Osteocyte (in vitro differentiated cells): ENCODE results near the gene ENOX1. TPM values are rescaled to one million over a fixed set of nuclear protein-coding genes. Genes with fewer than 3 reads are reported as not detected.

ENCODE experiments used
- DNase-seq: peaks from one replicate; pipeline ENCODE4 v3.0.0; 2021; ENCODE audit warnings: mixed read lengths; ENCODE audit not compliant: unreplicated experiment; ENCODE audit errors: extremely low spot score
- H3K27ac Mint-ChIP-seq: one replicate; pipeline ENCODE4 v1.8.0; 2021; ENCODE audit warnings: mild to moderate bottlenecking, mixed read lengths; ENCODE audit not compliant: unreplicated experiment
- H3K27me3 Mint-ChIP-seq: one replicate; pipeline ENCODE4 v1.8.0; 2021; ENCODE audit warnings: mixed read lengths; ENCODE audit not compliant: unreplicated experiment
- H3K36me3 Mint-ChIP-seq: one replicate; pipeline ENCODE4 v1.8.0; 2021; ENCODE audit warnings: mixed read lengths; ENCODE audit not compliant: unreplicated experiment
- H3K4me1 Mint-ChIP-seq: one replicate; pipeline ENCODE4 v1.8.0; 2021; ENCODE audit warnings: mixed read lengths; ENCODE audit not compliant: unreplicated experiment
- H3K4me3 Mint-ChIP-seq: one replicate; pipeline ENCODE4 v1.8.0; 2021; ENCODE audit warnings: mild to moderate bottlenecking, moderate library complexity, mixed read lengths; ENCODE audit not compliant: unreplicated experiment
- H3K9me3 Mint-ChIP-seq: one replicate; pipeline ENCODE4 v1.8.0; 2021; ENCODE audit warnings: mixed read lengths; ENCODE audit not compliant: unreplicated experiment
- total RNA-seq: library from RNA; stranded (reverse); gene quantifications from 2 replicates; pipeline ENCODE4 v1.2.1, GENCODE V29; 2021
- TF ChIP-seq, protein P1 (sequence below): fragments of 200-600 bp; sonication (generic); IDR thresholded peaks from 2 replicates; pipeline ENCODE4 v1.5.0; 2021; ENCODE audit warnings: antibody characterized with exemption, mild to moderate bottlenecking, moderate library complexity

The ENOX1 gene
- total RNA-seq, 1 donor from 2014 or later = 5.9 TPM

DNA sequence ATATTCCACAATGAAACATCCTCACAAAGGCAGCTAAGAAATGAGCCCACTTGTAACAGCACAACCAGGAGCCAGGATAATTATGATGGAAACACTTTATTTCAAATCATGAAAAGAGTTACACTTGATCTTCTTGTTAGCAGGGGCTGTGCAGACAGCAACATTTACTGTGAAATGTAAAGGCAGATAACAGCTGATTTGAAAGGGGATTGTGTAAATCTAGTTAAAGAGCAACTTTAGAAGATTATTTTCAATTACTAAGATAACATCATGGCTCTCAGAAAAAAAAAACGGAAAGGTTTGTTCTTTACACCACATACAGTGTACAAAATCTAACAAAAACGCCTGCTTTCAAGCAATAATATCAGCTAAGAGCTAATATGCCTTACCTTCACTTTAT, 22.4 kb downstream of the ENOX1 start:
- no peaks in the 10 kb centered on the region for H3K36me3 Mint-ChIP-seq
- no peaks in the 10 kb centered on the region for H3K9me3 Mint-ChIP-seq
- H3K4me3 Mint-ChIP-seq = no peak overlapping the region
- TF ChIP-seq, protein P1, sequence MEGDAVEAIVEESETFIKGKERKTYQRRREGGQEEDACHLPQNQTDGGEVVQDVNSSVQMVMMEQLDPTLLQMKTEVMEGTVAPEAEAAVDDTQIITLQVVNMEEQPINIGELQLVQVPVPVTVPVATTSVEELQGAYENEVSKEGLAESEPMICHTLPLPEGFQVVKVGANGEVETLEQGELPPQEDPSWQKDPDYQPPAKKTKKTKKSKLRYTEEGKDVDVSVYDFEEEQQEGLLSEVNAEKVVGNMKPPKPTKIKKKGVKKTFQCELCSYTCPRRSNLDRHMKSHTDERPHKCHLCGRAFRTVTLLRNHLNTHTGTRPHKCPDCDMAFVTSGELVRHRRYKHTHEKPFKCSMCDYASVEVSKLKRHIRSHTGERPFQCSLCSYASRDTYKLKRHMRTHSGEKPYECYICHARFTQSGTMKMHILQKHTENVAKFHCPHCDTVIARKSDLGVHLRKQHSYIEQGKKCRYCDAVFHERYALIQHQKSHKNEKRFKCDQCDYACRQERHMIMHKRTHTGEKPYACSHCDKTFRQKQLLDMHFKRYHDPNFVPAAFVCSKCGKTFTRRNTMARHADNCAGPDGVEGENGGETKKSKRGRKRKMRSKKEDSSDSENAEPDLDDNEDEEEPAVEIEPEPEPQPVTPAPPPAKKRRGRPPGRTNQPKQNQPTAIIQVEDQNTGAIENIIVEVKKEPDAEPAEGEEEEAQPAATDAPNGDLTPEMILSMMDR = no peak
- no peaks in the 10 kb centered on the region for H3K27me3 Mint-ChIP-seq
- no peak for DNase-seq
- peaks cover 11% of the 10 kb centered on the region for H3K4me1 Mint-ChIP-seq
- no peak overlapping the region for H3K27ac Mint-ChIP-seq

DNA sequence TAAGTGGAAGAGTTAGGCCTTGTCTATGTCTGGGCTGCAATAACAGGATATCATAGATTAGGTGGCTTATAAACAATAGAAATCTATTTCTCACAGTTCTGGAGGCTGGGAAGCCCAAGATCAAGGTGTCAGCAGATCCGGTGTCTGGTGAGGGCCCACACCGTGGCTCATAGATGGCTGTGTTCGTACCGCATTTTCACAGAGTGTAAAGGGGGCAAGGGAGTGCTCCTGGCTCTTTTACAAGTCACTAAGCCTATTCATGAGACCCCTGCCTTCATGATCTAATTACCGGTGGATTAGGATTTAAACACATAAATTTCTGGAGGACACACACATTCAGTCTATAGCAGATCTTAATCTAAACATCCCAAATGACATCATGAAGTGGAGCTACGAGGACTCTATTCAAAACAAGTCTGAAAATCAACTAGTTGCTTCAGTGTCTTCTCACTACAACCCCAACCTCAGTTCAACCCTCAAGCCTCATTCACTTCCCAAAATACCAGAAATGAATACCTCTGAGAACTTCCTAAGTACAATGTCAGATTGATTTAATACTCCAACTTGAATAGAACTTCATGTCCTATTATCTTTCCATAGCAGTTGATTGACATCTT, 23.5 kb downstream of the ENOX1 start:
- Mint-ChIP-seq H3K4me3 (no peak overlapping the region), H3K9me3 (no peaks in the 10 kb centered on the region), H3K27me3 (no peaks in the 10 kb centered on the region), H3K4me1 (peaks cover 11% of the 10 kb centered on the region), H3K36me3 (no peaks in the 10 kb centered on the region), H3K27ac (no peak overlapping the region)
- TF ChIP-seq, protein P1 = no peak
- no peak for DNase-seq

DNA sequence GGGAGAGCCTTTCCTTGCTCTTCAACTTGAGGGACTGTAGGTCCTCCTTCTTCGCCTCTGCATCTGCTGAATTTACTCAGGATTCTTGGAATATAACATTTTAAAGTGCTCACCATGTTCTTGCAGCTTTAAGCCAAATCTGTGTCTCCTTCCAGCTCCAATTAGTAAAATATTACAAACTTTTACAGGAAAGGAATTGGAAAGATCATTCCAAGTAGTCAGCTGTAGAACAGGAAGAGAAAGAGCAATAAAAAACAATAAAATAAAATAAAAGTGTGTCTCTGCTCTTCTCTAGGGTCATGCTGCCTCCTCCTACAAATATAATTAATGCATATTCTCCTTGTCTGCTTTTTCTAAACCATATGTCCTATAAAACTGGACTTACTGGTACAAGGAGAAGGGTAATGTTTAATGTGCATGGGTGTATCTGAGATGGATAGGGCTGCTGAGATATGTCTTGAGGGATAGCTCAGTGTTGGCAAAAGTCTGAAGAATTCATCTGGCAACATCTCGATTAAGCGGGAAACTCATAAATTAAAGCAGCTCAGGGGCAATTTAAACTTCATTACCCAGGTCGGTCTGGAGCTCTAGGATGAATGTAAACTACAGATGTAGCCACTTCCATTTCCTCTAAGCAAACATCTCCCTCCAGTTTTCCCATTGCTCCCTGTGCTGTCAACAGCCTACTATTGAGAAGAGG, 25.0 kb downstream of the ENOX1 start:
- TF ChIP-seq, protein P1 = no peak
- DNase-seq = no peak
- no peaks in the 10 kb centered on the region for H3K9me3 Mint-ChIP-seq
- H3K4me1 Mint-ChIP-seq = peaks cover 1% of the 10 kb centered on the region
- H3K27ac Mint-ChIP-seq = no peak overlapping the region
- H3K4me3 Mint-ChIP-seq = no peak overlapping the region
- no peaks in the 10 kb centered on the region for H3K27me3 Mint-ChIP-seq
- peaks cover 3% of the 10 kb centered on the region for H3K36me3 Mint-ChIP-seq

DNA sequence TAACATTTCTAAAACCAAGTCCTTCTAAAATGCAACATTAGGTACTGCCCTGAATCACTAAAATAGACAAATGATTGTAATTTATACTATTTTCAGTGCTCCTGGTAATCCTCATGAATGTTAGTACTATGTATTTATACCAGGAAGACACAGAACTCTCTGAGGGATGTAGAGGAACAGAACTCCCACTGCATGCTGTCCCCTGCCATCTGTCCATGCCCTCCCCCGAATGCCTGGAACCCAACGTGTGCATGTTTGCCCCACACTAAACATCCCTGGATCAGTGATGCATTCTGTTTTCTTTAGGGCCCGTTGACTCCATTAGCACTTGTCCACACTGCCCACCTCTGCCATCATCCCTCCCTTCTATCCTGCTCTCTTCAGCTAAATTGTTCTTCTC, 26.5 kb downstream of the ENOX1 start:
- TF ChIP-seq, protein P1 = no peak
- H3K9me3 Mint-ChIP-seq = no peaks in the 10 kb centered on the region
- no peak overlapping the region for H3K27ac Mint-ChIP-seq
- no peak overlapping the region for H3K4me3 Mint-ChIP-seq
- DNase-seq = no peak
- no peaks in the 10 kb centered on the region for H3K27me3 Mint-ChIP-seq
- H3K36me3 Mint-ChIP-seq = peaks cover 3% of the 10 kb centered on the region
- no peaks in the 10 kb centered on the region for H3K4me1 Mint-ChIP-seq

DNA sequence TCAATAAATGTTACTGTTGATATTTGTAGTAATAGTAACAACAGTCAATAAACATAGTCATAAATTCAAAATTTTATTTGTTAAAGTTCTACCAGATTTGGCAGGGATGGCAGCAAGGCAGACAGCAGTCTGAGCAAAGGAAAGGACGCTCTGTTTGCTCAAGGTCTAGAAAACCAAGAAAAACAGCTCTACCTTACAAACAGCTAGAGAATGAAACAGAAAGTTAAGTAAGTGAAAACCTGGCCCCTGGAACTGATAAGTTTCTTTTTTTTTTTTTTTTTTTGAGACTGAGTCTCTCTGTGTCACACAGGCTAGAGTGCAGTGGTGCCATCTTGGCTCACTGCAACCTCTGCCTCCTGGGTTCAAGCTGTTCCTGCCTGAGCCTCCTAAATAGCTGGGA, 27.9 kb downstream of the ENOX1 start:
- no peak for DNase-seq
- Mint-ChIP-seq H3K4me3 (no peak overlapping the region), H3K4me1 (no peaks in the 10 kb centered on the region), H3K9me3 (no peaks in the 10 kb centered on the region), H3K36me3 (peaks cover 3% of the 10 kb centered on the region), H3K27ac (no peak overlapping the region), H3K27me3 (no peaks in the 10 kb centered on the region)
- TF ChIP-seq, protein P1 = no peak
